GM23338 (cell line): ENCODE results near the gene AUH. TPM values are rescaled to one million over a fixed set of nuclear protein-coding genes. Genes with fewer than 3 reads are reported as not detected.

Experiments used
- ATAC-seq: fragments of 200-7000 bp; cut with Tn5 transposase; 3 replicates; pipeline ENCODE4 v1.9.1; 2020
- DNase-seq: peaks from one replicate; pipeline ENCODE4 v3.0.0-alpha.2; 2015; ENCODE audit warnings: low spot score
- H2AFZ ChIP-seq: fragments of 200-600 bp; sonication (generic); 2 replicates; pipeline ENCODE4 v1.8.0; 2016; ENCODE audit warnings: antibody characterized with exemption, mild to moderate bottlenecking, moderate library complexity
- H3F3A ChIP-seq: fragments of 200-600 bp; sonication (generic); replicated peaks from 2 replicates; pipeline ENCODE4 v1.8.0; 2017; ENCODE audit warnings: antibody characterized with exemption, mixed run types, low read depth
- H3K27ac ChIP-seq: fragments of 200-600 bp; sonication (generic); 2 replicates; pipeline ENCODE4 v1.6.1; 2016; ENCODE audit warnings: low read depth
- H3K27me3 ChIP-seq: fragments of 200-600 bp; sonication (generic); 2 replicates; pipeline ENCODE4 v1.8.0; 2016; ENCODE audit warnings: mild to moderate bottlenecking, mixed run types, moderate library complexity; ENCODE audit not compliant: insufficient read depth
- H3K36me3 ChIP-seq: fragments of 200-600 bp; sonication (generic); 2 replicates; pipeline ENCODE4 v1.8.0; 2016; ENCODE audit warnings: mild to moderate bottlenecking; ENCODE audit not compliant: insufficient read depth
- H3K4me1 ChIP-seq: fragments of 200-600 bp; sonication (generic); 2 replicates; pipeline ENCODE4 v1.8.0; 2016; ENCODE audit warnings: mild to moderate bottlenecking, moderate library complexity; ENCODE audit not compliant: insufficient read depth
- H3K4me2 ChIP-seq: fragments of 200-600 bp; sonication (generic); 2 replicates; pipeline ENCODE4 v1.7.1; 2017; ENCODE audit warnings: mixed run types
- H3K4me3 ChIP-seq: fragments of 200-600 bp; sonication (generic); 2 replicates; pipeline ENCODE4 v1.6.1; 2016; ENCODE audit warnings: mixed run types
- H3K79me2 ChIP-seq: fragments of 200-600 bp; sonication (generic); replicated peaks from 2 replicates; pipeline ENCODE4 v1.8.0; 2017; ENCODE audit warnings: mild to moderate bottlenecking; ENCODE audit not compliant: insufficient read depth
- H3K9me2 ChIP-seq: fragments of 200-600 bp; sonication (generic); 2 replicates; pipeline ENCODE4 v1.8.0; 2017; ENCODE audit not compliant: insufficient read depth
- H4K20me1 ChIP-seq: fragments of 200-600 bp; sonication (generic); replicated peaks from 2 replicates; pipeline ENCODE4 v1.8.0; 2017; ENCODE audit warnings: mild to moderate bottlenecking; ENCODE audit not compliant: insufficient read depth
- H3K27ac Mint-ChIP-seq: 2 replicates; pipeline ENCODE4 v1.8.0; 2020; ENCODE audit warnings: inconsistent platforms, mild to moderate bottlenecking, moderate library complexity, mixed read lengths
- H3K27me3 Mint-ChIP-seq: 3 replicates; pipeline ENCODE4 v1.8.0; 2022; ENCODE audit warnings: low read depth, mild to moderate bottlenecking, moderate library complexity, mixed read lengths, inconsistent platforms; ENCODE audit not compliant: insufficient read depth, poor library complexity
- H3K36me3 Mint-ChIP-seq: 3 replicates; pipeline ENCODE4 v1.8.0; 2021; ENCODE audit warnings: low read depth, mild to moderate bottlenecking, inconsistent platforms, moderate library complexity, mixed read lengths
- H3K4me1 Mint-ChIP-seq: 3 replicates; pipeline ENCODE4 v1.8.0; 2020; ENCODE audit warnings: mild to moderate bottlenecking, inconsistent platforms, mixed read lengths
- H3K4me3 Mint-ChIP-seq: 3 replicates; pipeline ENCODE4 v1.8.0; 2021; ENCODE audit warnings: moderate library complexity, mild to moderate bottlenecking, inconsistent platforms, mixed read lengths
- H3K9me3 Mint-ChIP-seq: 3 replicates; pipeline ENCODE4 v1.8.0; 2020; ENCODE audit warnings: moderate library complexity, mild to moderate bottlenecking, inconsistent platforms, mixed read lengths
- EZH2 ChIP-seq: fragments of 200-600 bp; sonication (generic); IDR thresholded peaks from one replicate; pipeline ENCODE4 v1.8.0; 2017; ENCODE audit warnings: antibody characterized with exemption, mild to moderate bottlenecking, low read depth; ENCODE audit not compliant: unreplicated experiment
- EZH2phosphoT487 ChIP-seq: fragments of 200-600 bp; sonication (generic); IDR thresholded peaks from one replicate; pipeline ENCODE4 v1.8.1; 2018; ENCODE audit warnings: antibody characterized with exemption; ENCODE audit not compliant: unreplicated experiment
- JUNB ChIP-seq: IDR thresholded peaks from one replicate; pipeline ENCODE4 v1.6.1; 2016; ENCODE audit warnings: antibody characterized with exemption; ENCODE audit not compliant: unreplicated experiment
- NANOG ChIP-seq: IDR thresholded peaks from 2 replicates; pipeline ENCODE4 v1.6.1; 2016; ENCODE audit warnings: antibody characterized with exemption, borderline replicate concordance
- POLR2AphosphoS5 ChIP-seq: IDR thresholded peaks from 2 replicates; pipeline ENCODE4 v1.6.1; 2016; ENCODE audit warnings: antibody characterized with exemption, low read depth
- REST ChIP-seq: IDR thresholded peaks from one replicate; pipeline ENCODE4 v1.6.1; 2018; ENCODE audit warnings: antibody characterized with exemption; ENCODE audit not compliant: unreplicated experiment
- STAT1 ChIP-seq: IDR thresholded peaks from one replicate; pipeline ENCODE4 v1.6.1; 2016; ENCODE audit warnings: antibody characterized with exemption; ENCODE audit not compliant: unreplicated experiment
- ZNF114 ChIP-seq: fragments of 250-450 bp; sonication (Bioruptor Pico); IDR thresholded peaks from 2 replicates; pipeline ENCODE4 v1.5.0; 2020; ENCODE audit warnings: mild to moderate bottlenecking, moderate library complexity
- ZNF462 ChIP-seq: fragments of 250-450 bp; sonication (Bioruptor Pico); IDR thresholded peaks from 2 replicates; pipeline ENCODE4 v1.5.0; 2020; ENCODE audit warnings: mild to moderate bottlenecking, moderate library complexity
- polyA plus RNA-seq: library from polyadenylated mRNA; unstranded; fragments of >200 nt; fragmentation: Nextera tagmentation; extraction: Ambion mirVana; gene quantifications from 2 replicates; pipeline ENCODE4 v1.2.1, GENCODE V29; 2016
- total RNA-seq: library from RNA; depleted of rRNA; stranded (reverse); fragments of >200 nt; shearing (Covaris generic); gene quantifications from 2 replicates; pipeline ENCODE4 v1.2.3, GENCODE V29; 2014
- TF ChIP-seq, protein P1 (sequence below): IDR thresholded peaks from 2 replicates; pipeline ENCODE4 v1.6.1; 2016; ENCODE audit warnings: antibody characterized with exemption

Gene AUH
- total and polyA plus RNA-seq, 2 experiments from 2014 or later: 28.8 to 34.2 TPM

- Histone ChIP-seq H4K20me1 (0 out of 2 replicates have a peak, but pooled peaks cover 6% of the 10 kb centered on the region), H3K79me2 (peaks cover 26% of the 10 kb centered on the region; the same call in 1 of the 2 replicates), H3K9me2 (no peaks in the 10 kb centered on the region), H2AFZ (no peak overlapping the region), H3K4me2 (no peak overlapping the region), H3K4me3 (no peak overlapping the region), H3K36me3 (no peaks in the 10 kb centered on the region; the same call in 1 of the 2 replicates), H3K27me3 (no peaks in the 10 kb centered on the region), H3K27ac (no peak overlapping the region), H3F3A (no peaks in the 10 kb centered on the region), H3K4me1 (no peaks in the 10 kb centered on the region)
- Mint-ChIP-seq H3K27ac (no peak overlapping the region), H3K9me3 (peaks cover 5% of the 10 kb centered on the region), H3K27me3 (no peaks in the 10 kb centered on the region), H3K4me3 (no peak overlapping the region), H3K36me3 (peaks cover 12% of the 10 kb centered on the region), H3K4me1 (peaks cover 5% of the 10 kb centered on the region)
- DNase-seq: no peak
- TF ChIP-seq EZH2 (no peak), ZNF114 (CRISPR knock-in tag) (no peak), ZNF462 (CRISPR knock-in tag) (no peak), EZH2phosphoT487 (no peak), POLR2AphosphoS5 (no peak), STAT1 (no peak), REST (no peak), NANOG (no peak), JUNB (no peak)
- TF ChIP-seq, protein P1, sequence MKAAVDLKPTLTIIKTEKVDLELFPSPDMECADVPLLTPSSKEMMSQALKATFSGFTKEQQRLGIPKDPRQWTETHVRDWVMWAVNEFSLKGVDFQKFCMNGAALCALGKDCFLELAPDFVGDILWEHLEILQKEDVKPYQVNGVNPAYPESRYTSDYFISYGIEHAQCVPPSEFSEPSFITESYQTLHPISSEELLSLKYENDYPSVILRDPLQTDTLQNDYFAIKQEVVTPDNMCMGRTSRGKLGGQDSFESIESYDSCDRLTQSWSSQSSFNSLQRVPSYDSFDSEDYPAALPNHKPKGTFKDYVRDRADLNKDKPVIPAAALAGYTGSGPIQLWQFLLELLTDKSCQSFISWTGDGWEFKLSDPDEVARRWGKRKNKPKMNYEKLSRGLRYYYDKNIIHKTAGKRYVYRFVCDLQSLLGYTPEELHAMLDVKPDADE: no peak
- ATAC-seq: no peak
Observed at GRCh38 chr9:91321691-91322090, 40.0 kb downstream of the AUH start.
